ENCODE results near the gene ZC3H18. TPM values are rescaled to one million over a fixed set of nuclear protein-coding genes. Genes with fewer than 3 reads are reported as not detected.

ZC3H18 gene
- total and polyA plus RNA-seq, 2 experiments from 2014 or later = 30.0 to 40.7 TPM

DNA sequence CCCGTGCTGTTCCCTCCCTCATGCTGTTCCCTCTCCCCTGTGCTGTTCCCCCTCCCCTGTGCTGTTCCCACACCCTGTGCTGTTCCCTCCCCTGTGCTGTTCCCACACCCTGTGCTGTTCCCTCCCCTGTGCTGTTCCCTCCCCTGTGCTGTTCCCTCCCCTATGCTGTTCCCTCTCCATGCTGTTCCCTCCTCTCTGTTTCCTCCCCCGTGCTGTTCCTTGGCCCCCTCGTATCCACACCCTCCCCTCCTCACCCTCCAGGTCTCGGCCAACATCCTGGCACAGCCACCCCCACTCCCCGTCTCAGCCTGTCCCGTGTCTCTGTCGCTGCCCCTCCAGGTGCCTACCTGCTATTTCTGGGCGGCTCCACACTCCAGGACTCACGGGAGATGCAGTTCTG lies 48.5 kb upstream of the ZC3H18 start:
- Mint-ChIP-seq H3K4me1 (peaks cover 6% of the 10 kb centered on the region; the same call in 2 of the 3 replicates), H3K4me3 (no peak overlapping the region), H3K36me3 (ENCODE audit: low read depth) (peaks cover 15% of the 10 kb centered on the region), H3K27me3 (ENCODE audit: insufficient read depth, low read depth, poor library complexity) (peaks cover 27% of the 10 kb centered on the region), H3K9me3 (peaks cover 7% of the 10 kb centered on the region; the same call in 2 of the 3 replicates), H3K27ac (no peak overlapping the region)
- H3K4me1 ChIP-seq (ENCODE audit: insufficient read depth) = peaks cover 7% of the 10 kb centered on the region; the same call in 1 of the 2 replicates
- no peak overlapping the region for H2AFZ ChIP-seq
- H4K20me1 ChIP-seq (replicated peaks; ENCODE audit: insufficient read depth) = no peaks in the 10 kb centered on the region
- H3K79me2 ChIP-seq (replicated peaks; ENCODE audit: insufficient read depth) = no peaks in the 10 kb centered on the region
- no peak overlapping the region for H3K4me2 ChIP-seq
- H3K27me3 ChIP-seq (ENCODE audit: insufficient read depth) = no peaks in the 10 kb centered on the region
- no peaks in the 10 kb centered on the region for H3K36me3 ChIP-seq (ENCODE audit: insufficient read depth)
- TF ChIP-seq ETS1 (IDR thresholded peaks at IDR 0.05) (no peak), CREB1 (CRISPR knock-in tag; IDR thresholded peaks at IDR 0.05; ENCODE audit: low read depth) (no peak), JUNB (IDR thresholded peaks at IDR 0.05; ENCODE audit: unreplicated experiment) (no peak), POLR2AphosphoS5 (IDR thresholded peaks at IDR 0.05; ENCODE audit: low read depth) (no peak; the same call in 1 of the 2 replicates), ZNF114 (CRISPR knock-in tag; IDR thresholded peaks at IDR 0.05) (no peak), EZH2phosphoT487 (IDR thresholded peaks at IDR 0.05; ENCODE audit: unreplicated experiment) (no peak), ZNF462 (CRISPR knock-in tag; IDR thresholded peaks at IDR 0.05) (no peak), EZH2 (IDR thresholded peaks at IDR 0.05; ENCODE audit: low read depth, unreplicated experiment) (no peak), CTCF (conservative IDR thresholded peaks at IDR 0.05; ENCODE audit: low read depth in 2 of 2) (no peak)
- TF ChIP-seq, protein P1, sequence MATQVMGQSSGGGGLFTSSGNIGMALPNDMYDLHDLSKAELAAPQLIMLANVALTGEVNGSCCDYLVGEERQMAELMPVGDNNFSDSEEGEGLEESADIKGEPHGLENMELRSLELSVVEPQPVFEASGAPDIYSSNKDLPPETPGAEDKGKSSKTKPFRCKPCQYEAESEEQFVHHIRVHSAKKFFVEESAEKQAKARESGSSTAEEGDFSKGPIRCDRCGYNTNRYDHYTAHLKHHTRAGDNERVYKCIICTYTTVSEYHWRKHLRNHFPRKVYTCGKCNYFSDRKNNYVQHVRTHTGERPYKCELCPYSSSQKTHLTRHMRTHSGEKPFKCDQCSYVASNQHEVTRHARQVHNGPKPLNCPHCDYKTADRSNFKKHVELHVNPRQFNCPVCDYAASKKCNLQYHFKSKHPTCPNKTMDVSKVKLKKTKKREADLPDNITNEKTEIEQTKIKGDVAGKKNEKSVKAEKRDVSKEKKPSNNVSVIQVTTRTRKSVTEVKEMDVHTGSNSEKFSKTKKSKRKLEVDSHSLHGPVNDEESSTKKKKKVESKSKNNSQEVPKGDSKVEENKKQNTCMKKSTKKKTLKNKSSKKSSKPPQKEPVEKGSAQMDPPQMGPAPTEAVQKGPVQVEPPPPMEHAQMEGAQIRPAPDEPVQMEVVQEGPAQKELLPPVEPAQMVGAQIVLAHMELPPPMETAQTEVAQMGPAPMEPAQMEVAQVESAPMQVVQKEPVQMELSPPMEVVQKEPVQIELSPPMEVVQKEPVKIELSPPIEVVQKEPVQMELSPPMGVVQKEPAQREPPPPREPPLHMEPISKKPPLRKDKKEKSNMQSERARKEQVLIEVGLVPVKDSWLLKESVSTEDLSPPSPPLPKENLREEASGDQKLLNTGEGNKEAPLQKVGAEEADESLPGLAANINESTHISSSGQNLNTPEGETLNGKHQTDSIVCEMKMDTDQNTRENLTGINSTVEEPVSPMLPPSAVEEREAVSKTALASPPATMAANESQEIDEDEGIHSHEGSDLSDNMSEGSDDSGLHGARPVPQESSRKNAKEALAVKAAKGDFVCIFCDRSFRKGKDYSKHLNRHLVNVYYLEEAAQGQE (IDR thresholded peaks at IDR 0.05; ENCODE audit: unreplicated experiment) = no peak
- ATAC-seq (no peak), DNase-seq (ENCODE audit: low spot score) (no peak)
- H3F3A ChIP-seq (replicated peaks; ENCODE audit: low read depth) = no peaks in the 10 kb centered on the region
- H3K9me2 ChIP-seq (ENCODE audit: insufficient read depth) = no peaks in the 10 kb centered on the region
- no peak overlapping the region for H3K4me3 ChIP-seq
- H3K27ac ChIP-seq (ENCODE audit: low read depth) = no peak overlapping the region
